HK-2 (cell line): ENCODE results near the gene CTIF.
"Not testable (repeated sequence)": the region's sequence is repeated elsewhere in the genome, so short reads cannot be mapped to it uniquely, and the experiment has no call there.

Source experiments
- DNase-seq: peaks from one replicate; pipeline ENCODE4 v3.0.0-alpha.2; 2018; ENCODE audit not compliant: unreplicated experiment

The CTIF gene

GRCh38 chr18:48803951-48804855 is 265.4 kb downstream of the CTIF start:
- DNase-seq: no peak

GRCh38 chr18:48804856-48805610 is 266.2 kb downstream of the CTIF start:
- no peak for DNase-seq

GRCh38 chr18:48805826-48806535 is 267.1 kb downstream of the CTIF start:
- no peak for DNase-seq

DNA sequence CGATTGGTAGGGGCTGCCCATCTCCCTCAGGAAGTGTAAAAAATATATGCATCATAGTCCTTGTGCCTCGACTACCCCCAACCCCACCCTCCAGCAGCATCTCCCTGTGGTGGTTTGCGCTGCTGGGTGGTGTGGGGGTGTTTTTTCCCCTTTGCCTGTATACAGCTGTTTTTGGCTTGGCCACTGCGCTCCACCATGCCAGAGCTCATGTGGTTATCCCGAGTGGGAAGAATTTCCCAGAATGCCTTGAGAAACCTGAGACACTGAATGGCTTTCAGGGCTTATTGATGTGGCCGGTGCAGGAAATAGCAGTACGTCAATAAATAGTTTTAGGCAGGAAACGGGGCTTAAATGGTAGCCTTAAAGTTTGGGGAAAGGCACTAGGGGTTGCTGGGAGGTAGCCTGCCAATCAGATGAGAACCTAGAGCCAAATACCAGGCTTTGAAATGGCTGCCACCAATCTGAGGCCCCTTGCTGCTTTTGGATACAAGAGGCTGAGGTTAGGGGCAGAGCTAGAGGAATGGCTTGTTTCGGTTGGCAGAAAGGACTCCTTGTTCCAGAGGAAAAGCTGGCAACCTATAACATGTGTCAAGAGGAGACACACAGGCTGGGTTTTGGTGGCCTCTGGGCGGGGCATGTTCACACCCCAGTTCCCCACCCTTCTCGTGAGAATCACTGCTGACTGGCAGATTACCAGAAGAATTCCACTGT is 267.9 kb downstream of the CTIF start:
- no peak for DNase-seq

GRCh38 chr18:48808476-48808875 is 269.6 kb downstream of the CTIF start:
- no peak for DNase-seq

- no peak for DNase-seq
Measured at GRCh38 chr18:48809365-48809764, 270.5 kb downstream of the CTIF start.

- no peak for DNase-seq
Measured at GRCh38 chr18:48810805-48811204, 272.0 kb downstream of the CTIF start.

DNA sequence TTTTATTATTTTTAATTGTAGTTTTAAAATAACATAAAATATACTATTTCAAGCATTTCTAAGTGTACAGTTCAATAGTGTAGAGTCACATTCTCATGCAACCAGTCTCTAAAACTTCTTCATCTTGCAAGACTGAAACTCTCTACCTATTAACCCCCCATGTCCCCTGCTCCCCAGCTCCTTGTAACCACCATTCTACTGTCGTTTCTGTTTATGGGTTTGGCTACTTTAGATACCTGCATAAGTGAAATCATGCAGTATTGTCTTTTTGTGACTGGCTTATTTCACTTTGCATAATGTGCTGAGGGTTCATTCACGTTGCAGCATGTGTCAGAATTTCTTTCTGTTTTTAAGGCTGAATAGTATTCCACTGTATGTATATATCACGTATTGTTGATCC is 272.6 kb downstream of the CTIF start:
- DNase-seq: no peak

GRCh38 chr18:48811977-48812451 is 273.2 kb downstream of the CTIF start:
- not testable (repeated sequence) for DNase-seq

GRCh38 chr18:48813321-48813720 is 274.5 kb downstream of the CTIF start:
- DNase-seq: no peak

DNA sequence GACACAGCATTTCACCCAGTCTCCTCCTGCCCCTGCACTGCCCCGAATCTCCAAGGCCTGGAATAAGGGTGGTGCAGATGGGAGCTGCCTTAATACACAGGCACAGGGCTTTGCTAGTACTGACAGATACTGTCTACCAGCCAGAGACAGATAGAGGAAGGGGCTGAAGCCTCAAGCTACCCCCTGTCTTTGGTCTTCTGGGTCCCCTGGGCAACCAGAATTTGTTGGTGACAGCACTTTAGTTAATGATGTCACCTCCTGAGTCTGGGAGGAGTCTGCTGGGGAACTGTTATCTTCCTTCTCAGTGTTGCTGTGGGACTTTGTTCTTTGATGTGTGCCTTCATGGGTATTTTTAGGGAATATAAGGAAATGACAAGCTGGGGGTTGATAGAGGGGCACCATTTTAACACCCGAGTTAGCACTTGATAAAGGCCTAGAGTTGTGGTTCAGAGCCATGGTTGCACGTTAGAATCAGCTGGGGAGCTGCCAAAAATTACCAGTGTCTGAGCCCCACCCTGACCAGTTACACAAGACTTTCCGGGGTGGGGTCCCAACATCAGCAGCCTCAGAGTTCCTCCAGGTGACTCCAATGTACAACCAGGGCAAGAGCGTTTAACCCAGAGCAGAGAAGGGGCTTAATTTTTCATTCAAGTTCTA is 275.1 kb downstream of the CTIF start:
- no peak for DNase-seq

- DNase-seq: no peak
Measured at GRCh38 chr18:48814490-48815178, 275.8 kb downstream of the CTIF start.

- DNase-seq: no peak
Measured at GRCh38 chr18:48815179-48815515, 276.3 kb downstream of the CTIF start.

DNA sequence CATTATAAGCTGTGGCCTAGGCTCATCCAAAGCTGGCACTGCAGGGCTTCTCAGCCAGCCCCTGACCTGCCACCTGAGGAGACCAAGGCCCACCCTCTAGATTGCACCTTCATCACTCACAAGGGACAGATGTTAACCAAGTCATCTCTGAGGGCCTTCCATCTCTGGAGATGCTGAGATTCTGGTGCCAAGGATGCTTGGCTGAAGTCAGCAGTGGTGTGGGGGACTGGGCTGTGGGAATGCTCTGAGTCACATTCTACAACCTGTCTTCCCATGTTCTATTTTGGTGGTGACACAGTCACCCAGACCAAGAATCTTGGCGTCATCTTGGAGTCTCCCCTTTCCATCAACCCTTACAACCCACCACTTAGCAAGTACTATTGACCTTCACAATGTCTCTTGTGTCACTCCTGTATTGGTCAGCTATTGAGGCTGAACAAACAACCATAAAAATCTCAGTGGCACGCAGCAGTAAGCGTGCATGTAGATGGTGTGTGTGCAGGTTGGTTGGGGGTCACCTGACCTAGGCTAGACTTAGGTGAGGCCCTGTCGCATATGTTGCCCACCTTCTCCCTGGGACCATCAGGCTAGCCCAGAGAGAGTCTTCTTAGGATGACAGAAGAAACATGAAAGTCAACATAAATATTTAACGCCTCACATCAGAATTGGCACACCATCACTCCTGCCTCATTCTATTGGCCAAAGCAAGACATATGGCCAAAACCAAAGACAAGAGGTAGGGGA is 276.9 kb downstream of the CTIF start:
- no peak for DNase-seq

DNA sequence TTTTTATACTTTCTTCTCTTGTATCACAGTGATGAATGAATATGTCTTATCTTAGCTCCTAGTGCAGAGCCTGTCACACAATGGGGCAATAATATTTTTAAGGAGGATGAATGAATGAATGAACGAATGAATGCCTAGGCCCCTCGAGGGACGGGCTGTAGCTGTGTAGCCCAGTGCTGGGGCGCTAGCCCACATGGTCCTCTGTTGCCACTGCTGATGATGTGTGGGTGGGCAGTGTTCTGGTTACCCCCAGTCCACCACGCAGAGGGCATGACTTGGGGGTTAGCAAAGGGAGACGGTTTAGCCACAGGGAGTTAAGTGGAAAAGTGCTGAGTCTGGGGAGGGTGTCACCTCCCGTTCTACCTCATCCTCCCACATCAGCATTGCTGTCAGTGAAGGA is 277.7 kb downstream of the CTIF start:
- no peak for DNase-seq

DNA sequence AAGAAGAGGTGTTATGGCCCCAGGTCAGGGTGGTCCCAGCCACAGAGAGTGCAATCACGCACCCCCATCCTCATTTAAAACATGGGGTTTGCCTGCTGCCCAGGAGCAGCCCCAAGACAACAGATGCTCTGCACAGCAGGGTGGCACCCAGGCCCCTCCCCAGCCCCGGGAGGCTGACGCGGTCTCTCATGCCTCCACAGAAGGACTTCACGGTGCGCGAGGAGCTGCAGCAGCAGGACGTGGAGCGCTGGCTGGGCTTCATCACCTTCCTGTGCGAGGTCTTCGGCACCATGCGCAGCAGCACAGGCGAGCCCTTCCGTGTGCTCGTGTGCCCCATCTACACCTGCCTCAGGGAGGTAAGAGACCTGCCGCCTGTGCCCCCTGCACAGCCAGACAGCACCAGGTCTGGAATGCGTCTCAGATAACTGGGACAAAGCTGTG is 278.2 kb downstream of the CTIF start:
- DNase-seq: no peak

- no peak for DNase-seq
Measured at GRCh38 chr18:48818329-48819254, 279.8 kb downstream of the CTIF start.

GRCh38 chr18:48819276-48819675 is 280.4 kb downstream of the CTIF start:
- no peak for DNase-seq
